PFSK-1 (cell line): ENCODE measurements around the gene OPTC.

Experiments
- FOXP2 ChIP-seq: optimal IDR thresholded peaks from 2 replicates; pipeline ENCODE3; 2011; ENCODE audit warnings: borderline replicate concordance, control low read depth, inconsistent platforms; ENCODE audit not compliant: insufficient read depth; ENCODE audit errors: extremely low read length, extremely low read depth
- POLR2AphosphoS5 ChIP-seq: IDR thresholded peaks from 2 replicates; pipeline ENCODE4 v1.6.1; 2012; ENCODE audit warnings: low read depth, mild to moderate bottlenecking, control low read depth, low read length, moderate library complexity
- SIN3A ChIP-seq: IDR thresholded peaks from 2 replicates; pipeline ENCODE4 v1.6.1; 2012; ENCODE audit warnings: mild to moderate bottlenecking, low read length, moderate library complexity, borderline replicate concordance; ENCODE audit not compliant: insufficient read depth
- TAF1 ChIP-seq: IDR thresholded peaks from 2 replicates; pipeline ENCODE4 v1.6.1; 2012; ENCODE audit warnings: low read length, control low read depth, borderline replicate concordance; ENCODE audit not compliant: insufficient read depth
- TF ChIP-seq, protein P1 (sequence below), 2 experiments: IDR thresholded peaks; 2 replicates each; pipeline versions ENCODE4 v1.6.1 to v1.8.0; 2011 to 2012; ENCODE audit warnings: low read depth in 2 of 2, low read length in 2 of 2, control low read depth in 1 of 2, inconsistent platforms in 1 of 2, mild to moderate bottlenecking in 1 of 2, moderate library complexity in 1 of 2; ENCODE audit not compliant: insufficient read depth in 1 of 2

OPTC gene

DNA sequence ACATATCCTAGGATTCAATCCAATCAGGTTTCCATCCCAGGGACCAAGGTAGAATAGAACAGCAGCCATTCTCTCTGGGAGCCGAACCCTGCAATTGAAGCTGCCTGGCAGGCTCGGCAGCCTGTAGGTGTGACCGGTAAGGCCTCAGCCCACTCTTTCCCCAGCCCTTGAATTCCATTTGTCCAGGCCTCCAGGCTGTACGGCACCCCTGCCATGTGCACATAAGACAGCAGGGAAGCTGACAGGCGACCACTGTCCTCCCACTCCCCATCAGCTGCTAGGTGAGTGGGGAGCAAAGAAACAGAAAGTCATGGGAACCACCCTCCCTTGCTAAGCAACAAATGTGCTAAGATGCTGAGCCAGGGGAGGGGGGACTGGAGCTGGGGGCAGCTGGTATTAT is 23.0 kb downstream of the OPTC start:
- TF ChIP-seq TAF1: no peak
- TF ChIP-seq, protein P1, sequence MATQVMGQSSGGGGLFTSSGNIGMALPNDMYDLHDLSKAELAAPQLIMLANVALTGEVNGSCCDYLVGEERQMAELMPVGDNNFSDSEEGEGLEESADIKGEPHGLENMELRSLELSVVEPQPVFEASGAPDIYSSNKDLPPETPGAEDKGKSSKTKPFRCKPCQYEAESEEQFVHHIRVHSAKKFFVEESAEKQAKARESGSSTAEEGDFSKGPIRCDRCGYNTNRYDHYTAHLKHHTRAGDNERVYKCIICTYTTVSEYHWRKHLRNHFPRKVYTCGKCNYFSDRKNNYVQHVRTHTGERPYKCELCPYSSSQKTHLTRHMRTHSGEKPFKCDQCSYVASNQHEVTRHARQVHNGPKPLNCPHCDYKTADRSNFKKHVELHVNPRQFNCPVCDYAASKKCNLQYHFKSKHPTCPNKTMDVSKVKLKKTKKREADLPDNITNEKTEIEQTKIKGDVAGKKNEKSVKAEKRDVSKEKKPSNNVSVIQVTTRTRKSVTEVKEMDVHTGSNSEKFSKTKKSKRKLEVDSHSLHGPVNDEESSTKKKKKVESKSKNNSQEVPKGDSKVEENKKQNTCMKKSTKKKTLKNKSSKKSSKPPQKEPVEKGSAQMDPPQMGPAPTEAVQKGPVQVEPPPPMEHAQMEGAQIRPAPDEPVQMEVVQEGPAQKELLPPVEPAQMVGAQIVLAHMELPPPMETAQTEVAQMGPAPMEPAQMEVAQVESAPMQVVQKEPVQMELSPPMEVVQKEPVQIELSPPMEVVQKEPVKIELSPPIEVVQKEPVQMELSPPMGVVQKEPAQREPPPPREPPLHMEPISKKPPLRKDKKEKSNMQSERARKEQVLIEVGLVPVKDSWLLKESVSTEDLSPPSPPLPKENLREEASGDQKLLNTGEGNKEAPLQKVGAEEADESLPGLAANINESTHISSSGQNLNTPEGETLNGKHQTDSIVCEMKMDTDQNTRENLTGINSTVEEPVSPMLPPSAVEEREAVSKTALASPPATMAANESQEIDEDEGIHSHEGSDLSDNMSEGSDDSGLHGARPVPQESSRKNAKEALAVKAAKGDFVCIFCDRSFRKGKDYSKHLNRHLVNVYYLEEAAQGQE (IDR thresholded peaks at IDR 0.05; ENCODE audit: insufficient read depth in 1 of 2, low read depth in 2 of 2, low read length in 2 of 2): no peak
- TF ChIP-seq SIN3A: no peak
- TF ChIP-seq FOXP2: no peak
- TF ChIP-seq POLR2AphosphoS5: no peak

DNA sequence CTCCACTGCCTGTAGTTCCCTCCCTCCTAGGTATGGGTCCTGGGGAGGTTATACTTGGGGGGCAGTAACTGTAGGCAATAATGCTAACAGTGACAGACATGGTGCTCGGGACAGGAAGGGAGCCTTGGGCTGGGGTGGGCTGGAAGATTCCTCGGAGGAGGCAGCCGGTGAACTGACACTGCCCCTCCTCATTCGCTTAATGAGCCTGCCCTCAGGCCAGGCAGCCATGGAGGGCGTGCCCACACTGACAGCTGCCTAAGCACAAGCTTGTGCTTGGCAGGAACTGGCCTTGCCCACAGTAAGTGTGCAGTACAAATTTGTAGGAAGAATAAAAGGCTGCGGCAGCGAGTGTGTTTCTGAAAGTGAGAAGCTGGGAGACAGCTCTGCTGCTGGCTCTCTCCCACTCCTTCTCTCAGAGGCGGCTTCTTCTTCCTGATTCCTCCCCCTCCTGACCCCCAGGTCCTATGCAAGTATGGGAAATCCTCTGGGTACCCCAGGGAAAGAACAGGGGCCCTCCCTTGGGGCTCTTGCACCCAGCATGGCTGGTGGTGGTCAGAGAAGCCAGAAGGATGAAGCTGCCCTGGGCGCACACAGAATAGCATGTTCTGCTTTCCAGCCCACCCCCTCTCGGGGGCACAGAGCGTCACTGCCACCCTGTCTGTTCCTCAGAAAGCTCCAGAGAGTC is 23.6 kb downstream of the OPTC start:
- TF ChIP-seq POLR2AphosphoS5: no peak
- TF ChIP-seq FOXP2: no peak

DNA sequence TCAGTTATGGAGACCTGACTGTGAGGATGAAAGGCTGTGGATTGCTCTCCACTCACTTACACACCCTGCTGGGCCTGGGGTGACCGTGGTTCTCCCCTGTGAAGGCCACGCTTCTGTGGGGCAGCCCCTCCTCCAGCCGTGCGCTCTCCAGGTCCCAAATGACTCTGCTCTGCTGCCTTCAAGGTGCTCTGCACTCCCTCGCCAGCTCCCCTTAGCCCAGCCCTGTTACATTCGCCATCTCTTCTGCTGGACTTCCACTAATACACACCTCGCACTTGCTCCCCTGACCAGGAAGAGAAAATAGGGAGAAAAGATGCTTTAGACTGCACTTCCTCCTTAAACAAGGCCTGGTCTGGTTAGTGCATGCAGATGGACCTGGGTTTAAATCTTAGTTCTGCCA is 24.6 kb downstream of the OPTC start:
- no peak for TF ChIP-seq POLR2AphosphoS5
- no peak for TF ChIP-seq SIN3A
- TF ChIP-seq FOXP2: no peak
- no peak for TF ChIP-seq TAF1
- TF ChIP-seq, protein P1 (IDR thresholded peaks at IDR 0.05; ENCODE audit: insufficient read depth in 1 of 2, low read depth in 2 of 2, low read length in 2 of 2): no peak

DNA sequence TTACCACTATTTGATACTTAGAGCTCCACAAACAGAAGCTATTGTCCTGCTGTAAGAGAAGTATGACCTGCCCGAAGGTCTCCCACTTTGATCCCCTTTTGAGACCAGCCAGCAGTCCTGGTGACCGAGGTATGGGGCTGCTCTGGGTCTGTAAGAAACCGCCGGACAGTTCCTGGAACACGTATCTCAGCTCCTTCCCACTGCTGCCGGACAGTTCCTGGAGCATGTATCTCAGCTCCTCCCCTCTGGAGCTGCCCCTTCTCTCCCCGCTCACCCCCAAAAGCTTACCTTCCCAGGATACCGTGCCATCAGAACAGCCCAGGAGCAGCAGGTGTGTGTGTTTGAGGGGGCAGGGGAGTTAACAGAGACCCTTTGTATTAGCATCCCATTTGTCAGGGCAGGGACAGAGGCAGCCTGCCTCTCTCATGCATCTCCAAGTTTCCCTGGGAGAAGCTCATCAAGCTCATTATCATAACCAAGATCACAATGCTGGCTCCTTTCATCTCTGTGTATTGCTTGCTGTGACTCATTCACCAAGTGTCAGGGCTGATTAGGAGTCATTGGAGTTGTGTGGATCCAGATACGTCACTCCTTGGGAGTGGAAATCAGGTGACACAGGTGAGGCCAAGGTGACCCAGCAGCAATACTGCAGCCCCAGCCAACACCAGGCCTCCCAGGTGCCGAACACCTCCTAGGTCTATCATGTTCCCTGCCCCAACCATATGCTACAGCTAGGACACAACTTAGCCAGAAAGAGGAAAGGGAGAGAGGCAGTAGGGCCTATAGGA is 25.3 kb downstream of the OPTC start:
- TF ChIP-seq, protein P1 (IDR thresholded peaks at IDR 0.05; ENCODE audit: insufficient read depth in 1 of 2, low read depth in 2 of 2, low read length in 2 of 2): 0 out of 4 replicates have a peak, but pooled peaks of 1 of the 2 experiments have one; percentile 32
- no peak for TF ChIP-seq FOXP2

DNA sequence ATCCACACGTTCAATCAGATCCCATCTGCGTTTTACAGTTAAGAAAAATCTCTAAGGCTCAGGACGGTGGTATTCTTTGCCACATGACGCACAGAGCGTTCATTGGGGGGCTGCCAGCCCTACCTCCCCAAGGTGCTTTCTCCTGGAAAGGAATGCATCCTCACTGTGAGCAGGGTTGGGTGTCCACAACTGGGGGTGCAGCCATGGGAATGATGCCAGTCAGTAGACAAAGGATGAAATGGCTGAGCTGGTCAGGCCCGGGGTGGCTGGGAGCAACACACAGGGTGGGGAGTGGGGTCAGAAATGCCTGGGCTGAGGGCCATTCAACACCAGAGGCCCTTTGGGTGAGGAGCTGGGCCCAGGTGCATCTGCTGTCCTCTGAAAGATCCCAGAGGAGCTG is 25.9 kb downstream of the OPTC start:
- TF ChIP-seq POLR2AphosphoS5: no peak
- no peak for TF ChIP-seq SIN3A
- TF ChIP-seq, protein P1 (IDR thresholded peaks at IDR 0.05; ENCODE audit: insufficient read depth in 1 of 2, low read depth in 2 of 2, low read length in 2 of 2): no peak
- TF ChIP-seq FOXP2: no peak
- no peak for TF ChIP-seq TAF1
